ENCODE data around the gene INHBA. TPM values are rescaled to one million over a fixed set of nuclear protein-coding genes. Genes with fewer than 3 reads are reported as not detected.

INHBA gene
- total and polyA plus RNA-seq, 4 experiments from 2014 or later = 0.14 TPM; not detected in 3

- Mint-ChIP-seq H3K27ac (no peak overlapping the region), H3K9me3 (peaks cover 4 to 42% (median 22%) of the 10 kb centered on the region in 8 donors), H3K4me1 (no peaks in the 10 kb centered on the region), H3K36me3 (peaks cover 0 to 2% of the 10 kb centered on the region in 2 donors), H3K27me3 (no peaks in the 10 kb centered on the region), H3K4me3 (no peak overlapping the region)
- DNase-seq = no peak
- intact Hi-C loops (cut with micrococcal nuclease) = no loop called here
- ChIA-PET CTCF (ENCODE audit: partially characterized antibody) (no interaction called here), POLR2A (ENCODE audit: partially characterized antibody) (no interaction called here)
- Histone ChIP-seq H3K27me3 (ENCODE audit: insufficient read depth, low read length) (no peaks in the 10 kb centered on the region), H3K36me3 (ENCODE audit: insufficient read depth, low read length) (no peaks in the 10 kb centered on the region), H3K9me3 (ENCODE audit: control insufficient read depth in 1 of 2, low read length in 2 of 2) (no peaks in the 10 kb centered on the region), H3K4me1 (ENCODE audit: insufficient read depth, low read length) (no peaks in the 10 kb centered on the region), H3K27ac (ENCODE audit: low read depth, low read length) (no peak overlapping the region), H3K4me3 (ENCODE audit: low read length in 2 of 2) (no peak overlapping the region)
These were observed 35.9 kb upstream of the INHBA start for GRCh38 chr7:41738806-41739205.

- H3K27ac ChIP-seq (ENCODE audit: low read depth, low read length) = no peak overlapping the region
- no peak overlapping the region for H3K4me3 Mint-ChIP-seq
- CTCF ChIA-PET (ENCODE audit: partially characterized antibody) = no interaction called here
- no peaks in the 10 kb centered on the region for H3K4me1 Mint-ChIP-seq
- intact Hi-C loops (cut with micrococcal nuclease) = no loop called here
- H3K27ac Mint-ChIP-seq = no peak overlapping the region
- H3K9me3 ChIP-seq (ENCODE audit: control insufficient read depth in 1 of 2, low read length in 2 of 2) = no peaks in the 10 kb centered on the region
- H3K4me1 ChIP-seq (ENCODE audit: insufficient read depth, low read length) = no peaks in the 10 kb centered on the region
- no peaks in the 10 kb centered on the region for H3K27me3 ChIP-seq (ENCODE audit: insufficient read depth, low read length)
- DNase-seq = no peak
- H3K36me3 ChIP-seq (ENCODE audit: insufficient read depth, low read length) = no peaks in the 10 kb centered on the region
- H3K36me3 Mint-ChIP-seq = no peaks in the 10 kb centered on the region
- H3K4me3 ChIP-seq (ENCODE audit: low read length in 2 of 2) = no peak overlapping the region
- no peaks in the 10 kb centered on the region for H3K27me3 Mint-ChIP-seq
- POLR2A ChIA-PET (ENCODE audit: partially characterized antibody) = no interaction called here
- peaks cover 0 to 37% (median 20%) of the 10 kb centered on the region in 8 donors for H3K9me3 Mint-ChIP-seq
These were observed 35.4 kb upstream of the INHBA start for GRCh38 chr7:41738336-41738735.

GRCh38 chr7:41735206-41735605 is 32.3 kb upstream of the INHBA start:
- no peak overlapping the region for H3K27ac ChIP-seq (ENCODE audit: low read depth, low read length)
- Mint-ChIP-seq H3K9me3 (peaks cover 0 to 12% (median 2%) of the 10 kb centered on the region in 8 donors), H3K36me3 (no peaks in the 10 kb centered on the region), H3K27ac (no peak overlapping the region), H3K4me3 (no peak overlapping the region), H3K4me1 (peaks cover 0 to 5% (median 4%) of the 10 kb centered on the region in 4 donors), H3K27me3 (peaks cover 0 to 2% of the 10 kb centered on the region in 2 donors)
- no peaks in the 10 kb centered on the region for H3K9me3 ChIP-seq (ENCODE audit: control insufficient read depth in 1 of 2, low read length in 2 of 2)
- H3K4me3 ChIP-seq (ENCODE audit: low read length in 2 of 2) = no peak overlapping the region
- H3K27me3 ChIP-seq (ENCODE audit: insufficient read depth, low read length) = no peaks in the 10 kb centered on the region
- no peak for DNase-seq
- intact Hi-C loops (cut with micrococcal nuclease) = no loop called here
- ChIA-PET CTCF (ENCODE audit: partially characterized antibody) (no interaction called here), POLR2A (ENCODE audit: partially characterized antibody) (no interaction called here)
- H3K4me1 ChIP-seq (ENCODE audit: insufficient read depth, low read length) = no peaks in the 10 kb centered on the region
- H3K36me3 ChIP-seq (ENCODE audit: insufficient read depth, low read length) = no peaks in the 10 kb centered on the region

GRCh38 chr7:41732843-41733306 is 30.0 kb upstream of the INHBA start:
- Mint-ChIP-seq H3K27ac (no peak overlapping the region), H3K4me3 (no peak overlapping the region), H3K36me3 (no peaks in the 10 kb centered on the region), H3K27me3 (peaks cover 0 to 2% of the 10 kb centered on the region in 2 donors), H3K9me3 (peaks cover 0 to 9% (median 2%) of the 10 kb centered on the region in 8 donors), H3K4me1 (peaks cover 0 to 5% (median 4%) of the 10 kb centered on the region in 4 donors)
- no peak for DNase-seq
- Histone ChIP-seq H3K27me3 (ENCODE audit: insufficient read depth, low read length) (no peaks in the 10 kb centered on the region), H3K4me1 (ENCODE audit: insufficient read depth, low read length) (no peaks in the 10 kb centered on the region), H3K27ac (ENCODE audit: low read depth, low read length) (no peak overlapping the region), H3K36me3 (ENCODE audit: insufficient read depth, low read length) (no peaks in the 10 kb centered on the region), H3K4me3 (ENCODE audit: low read length in 2 of 2) (no peak overlapping the region), H3K9me3 (ENCODE audit: control insufficient read depth in 1 of 2, low read length in 2 of 2) (no peaks in the 10 kb centered on the region)
- CTCF ChIA-PET (ENCODE audit: partially characterized antibody) = no interaction called here
- intact Hi-C loops (cut with micrococcal nuclease) = no loop called here
- POLR2A ChIA-PET (ENCODE audit: partially characterized antibody) = no interaction called here

DNA sequence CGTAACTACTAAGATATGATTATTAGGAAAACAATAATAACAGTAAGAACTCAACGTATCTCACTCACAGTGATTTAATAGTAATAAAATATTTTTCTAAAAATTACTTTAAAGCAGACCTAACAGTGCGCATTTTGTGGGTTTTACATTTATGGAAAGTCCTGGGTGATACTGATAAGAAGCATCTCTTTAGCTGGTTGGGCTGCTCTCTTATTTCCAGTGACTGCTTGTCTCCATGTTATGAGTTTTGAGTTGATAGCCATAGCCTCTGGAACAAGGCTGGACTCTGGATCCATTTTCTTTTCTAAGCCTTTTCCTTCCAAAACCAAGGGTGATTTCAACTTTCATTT is 29.5 kb upstream of the INHBA start:
- H3K4me3 ChIP-seq (ENCODE audit: low read length in 2 of 2) = no peak overlapping the region
- Mint-ChIP-seq H3K9me3 (peaks cover 0 to 9% (median 2%) of the 10 kb centered on the region in 8 donors), H3K4me1 (peaks cover 0 to 5% (median 4%) of the 10 kb centered on the region in 4 donors), H3K36me3 (no peaks in the 10 kb centered on the region), H3K27ac (no peak overlapping the region), H3K27me3 (peaks cover 0 to 2% of the 10 kb centered on the region in 2 donors), H3K4me3 (no peak overlapping the region)
- H3K27me3 ChIP-seq (ENCODE audit: insufficient read depth, low read length) = no peaks in the 10 kb centered on the region
- intact Hi-C loops (cut with micrococcal nuclease) = no loop called here
- no peaks in the 10 kb centered on the region for H3K9me3 ChIP-seq (ENCODE audit: control insufficient read depth in 1 of 2, low read length in 2 of 2)
- ChIA-PET POLR2A (ENCODE audit: partially characterized antibody) (no interaction called here), CTCF (ENCODE audit: partially characterized antibody) (no interaction called here)
- no peak overlapping the region for H3K27ac ChIP-seq (ENCODE audit: low read depth, low read length)
- H3K4me1 ChIP-seq (ENCODE audit: insufficient read depth, low read length) = no peaks in the 10 kb centered on the region
- no peaks in the 10 kb centered on the region for H3K36me3 ChIP-seq (ENCODE audit: insufficient read depth, low read length)
- no peak for DNase-seq

DNA sequence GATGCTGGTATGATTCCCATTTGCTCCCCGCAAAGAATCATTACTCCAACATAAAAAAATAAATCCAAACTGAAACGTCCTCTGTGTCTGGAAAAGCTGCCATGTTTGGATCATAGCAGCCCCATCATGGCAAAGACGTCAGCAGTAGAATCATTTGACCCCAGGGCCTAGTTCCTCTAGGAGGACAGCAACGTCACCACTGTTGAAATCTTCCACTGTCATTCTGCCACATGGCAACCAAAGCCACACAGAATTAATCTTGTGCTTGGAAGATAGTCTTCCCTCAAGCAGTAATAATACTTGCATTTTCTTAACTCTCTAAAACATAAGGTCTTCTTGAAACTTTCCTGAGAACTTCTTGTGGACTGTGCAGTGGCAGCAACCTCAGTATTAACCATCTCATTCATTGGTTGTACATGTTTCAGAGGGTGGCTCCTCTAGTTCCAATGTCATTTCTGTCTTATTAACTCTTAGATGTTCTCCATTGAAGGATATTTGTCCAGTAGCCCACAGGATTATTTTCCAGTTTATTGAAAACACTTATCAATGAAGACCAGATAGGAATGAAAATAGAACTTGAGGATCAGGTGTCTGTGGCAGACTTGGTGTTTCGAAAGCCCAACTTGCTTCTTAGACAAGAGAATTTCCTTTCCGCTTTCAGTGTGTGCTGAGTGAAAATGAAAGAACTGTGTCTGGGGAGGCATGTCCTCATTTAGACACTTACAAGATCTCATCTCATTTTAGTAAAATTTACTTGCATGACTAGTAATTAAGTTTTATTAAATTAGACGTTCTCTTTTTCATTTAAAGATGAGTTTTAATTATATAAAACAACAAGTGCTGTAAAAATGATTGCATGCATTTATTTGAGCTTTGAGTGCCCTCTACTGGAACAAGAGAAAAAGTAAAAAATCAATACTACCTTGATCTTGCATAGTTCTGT is 28.9 kb upstream of the INHBA start:
- Histone ChIP-seq H3K9me3 (ENCODE audit: control insufficient read depth in 1 of 2, low read length in 2 of 2) (no peaks in the 10 kb centered on the region), H3K4me3 (ENCODE audit: low read length in 2 of 2) (no peak overlapping the region), H3K36me3 (ENCODE audit: insufficient read depth, low read length) (no peaks in the 10 kb centered on the region), H3K4me1 (ENCODE audit: insufficient read depth, low read length) (no peaks in the 10 kb centered on the region), H3K27ac (ENCODE audit: low read depth, low read length) (no peak overlapping the region), H3K27me3 (ENCODE audit: insufficient read depth, low read length) (no peaks in the 10 kb centered on the region)
- Mint-ChIP-seq H3K27ac (no peak overlapping the region), H3K9me3 (peaks cover 0 to 11% (median 1%) of the 10 kb centered on the region in 8 donors), H3K27me3 (peaks cover 0 to 2% of the 10 kb centered on the region in 2 donors), H3K4me3 (no peak overlapping the region), H3K4me1 (peaks cover 0 to 5% (median 4%) of the 10 kb centered on the region in 4 donors), H3K36me3 (no peaks in the 10 kb centered on the region)
- CTCF ChIA-PET (ENCODE audit: partially characterized antibody) = no interaction called here
- DNase-seq = no peak
- intact Hi-C loops (cut with micrococcal nuclease) = no loop called here
- POLR2A ChIA-PET (ENCODE audit: partially characterized antibody) = no interaction called here

DNA sequence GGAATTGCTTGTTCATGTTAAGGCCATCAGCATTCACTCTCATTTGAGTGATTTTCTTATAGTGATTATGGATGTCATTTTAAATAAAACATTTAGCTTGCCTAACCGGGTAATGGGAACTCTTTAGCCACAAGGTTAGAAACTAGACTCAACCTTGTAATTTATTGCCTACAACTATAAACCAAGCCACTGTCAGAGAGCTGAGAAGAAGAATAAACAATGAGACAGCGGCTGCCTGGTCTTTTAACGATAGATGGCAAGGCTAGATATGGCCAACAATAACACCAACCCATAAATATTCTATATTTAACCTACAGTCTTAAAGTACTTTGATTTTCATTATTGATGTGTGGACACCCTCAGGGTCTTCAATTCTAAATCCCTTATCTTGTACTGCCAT is 27.8 kb upstream of the INHBA start:
- no peak overlapping the region for H3K4me3 ChIP-seq (ENCODE audit: low read length in 2 of 2)
- H3K27me3 ChIP-seq (ENCODE audit: insufficient read depth, low read length) = no peaks in the 10 kb centered on the region
- no peak for DNase-seq
- no peaks in the 10 kb centered on the region for H3K9me3 ChIP-seq (ENCODE audit: control insufficient read depth in 1 of 2, low read length in 2 of 2)
- H3K27ac Mint-ChIP-seq = no peak overlapping the region
- intact Hi-C loops (cut with micrococcal nuclease) = no loop called here
- no peak overlapping the region for H3K27ac ChIP-seq (ENCODE audit: low read depth, low read length)
- no peaks in the 10 kb centered on the region for H3K36me3 ChIP-seq (ENCODE audit: insufficient read depth, low read length)
- CTCF ChIA-PET (ENCODE audit: partially characterized antibody) = no interaction called here
- peaks cover 0 to 5% (median under 1%) of the 10 kb centered on the region in 8 donors for H3K9me3 Mint-ChIP-seq
- H3K4me1 ChIP-seq (ENCODE audit: insufficient read depth, low read length) = no peaks in the 10 kb centered on the region
- H3K4me3 Mint-ChIP-seq = no peak overlapping the region
- POLR2A ChIA-PET (ENCODE audit: partially characterized antibody) = no interaction called here
- H3K4me1 Mint-ChIP-seq = peaks cover 0 to 5% (median 4%) of the 10 kb centered on the region in 4 donors
- H3K27me3 Mint-ChIP-seq = peaks cover 0 to 2% of the 10 kb centered on the region in 2 donors
- H3K36me3 Mint-ChIP-seq = no peaks in the 10 kb centered on the region

Data from CD4-positive, alpha-beta memory T cell (primary cell).